ENCODE data around the gene OR8J1.
"Not testable (repeated sequence)": the region's sequence is repeated elsewhere in the genome, so short reads cannot be mapped to it uniquely, and the experiment has no call there.

OR8J1 gene

GRCh38 chr11:56353991-56354390, at the start of gene OR8J1:
Gene OR8J1, plus strand, starts transcription at chr11:56354291. Its CDS starts 5,956 bp downstream, at chr11:56360247.
- DNase-seq, result no peak

DNA sequence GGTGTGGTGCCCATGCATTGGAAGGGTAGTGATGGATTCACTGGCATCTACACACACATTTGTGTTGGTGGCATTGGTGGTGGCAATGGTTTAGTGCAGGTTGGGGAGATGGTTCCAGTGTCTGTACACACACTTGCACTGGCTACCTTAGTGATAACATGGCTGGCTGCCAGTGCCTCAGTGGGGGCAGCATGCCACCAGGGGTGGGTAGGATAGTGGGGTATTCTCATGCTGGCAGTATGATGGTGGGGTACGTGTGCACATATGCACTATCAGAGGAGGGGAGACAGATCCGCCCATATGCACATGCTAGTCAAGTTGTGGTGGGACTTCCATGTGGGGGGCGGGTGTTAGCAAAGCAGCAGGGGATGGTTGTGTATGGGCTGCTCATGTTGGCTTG, 46.3 kb upstream of the OR8J1 start:
- DNase-seq, result no peak

DNA sequence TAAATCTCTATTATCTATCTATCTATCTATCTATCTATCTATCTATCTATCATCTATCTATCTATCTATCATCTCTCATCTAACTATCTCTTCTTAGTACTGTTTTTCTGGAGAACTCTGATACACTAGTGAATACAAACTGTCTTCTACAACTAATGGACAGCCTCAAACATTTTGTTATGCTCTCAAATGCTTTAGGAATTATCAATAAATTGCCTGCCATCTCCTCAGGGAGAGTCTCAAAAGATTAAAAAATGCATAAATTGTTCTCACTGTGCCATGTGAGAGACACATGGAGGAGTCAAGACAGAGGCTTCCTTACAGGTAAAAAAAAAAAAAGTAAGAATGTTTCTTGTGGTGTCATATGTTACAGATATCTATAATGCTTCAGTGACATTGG, 39.2 kb upstream of the OR8J1 start, which contains the start of gene OR8K3:
Gene OR8K3, plus strand, starts transcription at position 301 of the 400 bp plus-strand sequence. CDS start 3,163 bp downstream, outside the sequence.
- no peak for DNase-seq

GRCh38 chr11:56331861-56332491, 22.1 kb upstream of the OR8J1 start:
- DNase-seq, result peak; percentile 0

DNA sequence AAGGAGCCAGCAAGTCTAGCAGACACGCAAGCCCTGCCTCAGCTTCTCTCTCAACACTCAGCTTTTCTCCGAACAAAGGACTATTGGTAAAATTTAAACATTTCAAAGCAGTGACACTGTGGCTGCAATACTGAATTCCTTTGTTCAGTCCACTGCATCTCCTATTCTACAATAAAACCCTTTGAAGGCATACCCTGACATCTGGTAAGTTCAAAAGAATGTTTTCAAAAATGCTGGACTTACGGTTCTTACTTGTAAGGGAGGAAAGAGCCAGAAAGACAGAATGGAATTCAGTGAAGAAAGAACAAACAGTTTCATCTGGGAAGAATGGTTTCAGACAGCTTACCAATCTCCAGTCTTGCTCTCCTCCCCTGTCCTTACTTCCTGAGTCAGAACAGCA, 20.9 kb upstream of the OR8J1 start:
- DNase-seq, result no peak

DNA sequence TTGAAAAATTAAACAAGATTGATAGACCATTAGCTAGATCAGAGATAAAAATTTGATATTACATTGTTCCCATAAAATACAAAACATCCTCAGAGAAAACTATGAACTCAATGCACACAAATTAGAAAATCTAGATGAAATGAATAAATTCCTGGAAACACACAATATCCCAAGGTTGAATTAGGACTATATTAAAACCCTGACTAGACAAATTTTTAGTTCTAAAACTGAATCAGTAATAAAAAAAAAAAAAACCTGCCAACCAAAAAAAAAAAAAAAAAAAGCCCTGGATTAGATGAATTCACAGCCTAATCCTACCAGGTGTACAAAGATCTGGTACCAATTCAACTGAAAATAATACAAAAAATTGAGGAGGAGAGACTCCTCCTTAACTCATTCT, 13.8 kb upstream of the OR8J1 start:
- DNase-seq, result no peak

- no peak for DNase-seq
Measured at GRCh38 chr11:56345739-56346138, 8.4 kb upstream of the OR8J1 start, which contains the start of gene OR8K1. Gene OR8K1, plus strand, starts transcription at chr11:56346039. Its CDS starts 0 bp downstream, at chr11:56346039.

DNA sequence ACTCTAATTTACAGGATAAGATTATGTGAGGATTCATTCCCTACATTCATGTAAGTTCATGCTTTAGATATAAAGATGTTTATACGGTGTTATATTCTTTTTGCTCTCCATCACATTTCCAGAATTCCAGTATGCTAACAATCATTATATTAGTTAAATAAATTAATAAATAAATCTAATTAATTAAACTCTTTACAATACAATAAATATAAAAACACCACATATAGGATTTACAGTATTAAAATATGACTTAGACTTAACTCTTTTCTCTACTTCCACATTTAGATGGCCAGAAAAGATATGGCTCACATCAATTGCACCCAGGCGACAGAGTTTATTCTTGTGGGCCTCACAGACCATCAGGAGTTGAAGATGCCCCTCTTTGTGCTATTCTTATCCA, 21.2 kb downstream of the OR8J1 start, which contains the start of gene OR8U1:
Gene OR8U1, plus strand, starts transcription at position 301 of the 400 bp plus-strand sequence. Its CDS starts 0 bp downstream, at position 301.
- DNase-seq, result no peak

DNA sequence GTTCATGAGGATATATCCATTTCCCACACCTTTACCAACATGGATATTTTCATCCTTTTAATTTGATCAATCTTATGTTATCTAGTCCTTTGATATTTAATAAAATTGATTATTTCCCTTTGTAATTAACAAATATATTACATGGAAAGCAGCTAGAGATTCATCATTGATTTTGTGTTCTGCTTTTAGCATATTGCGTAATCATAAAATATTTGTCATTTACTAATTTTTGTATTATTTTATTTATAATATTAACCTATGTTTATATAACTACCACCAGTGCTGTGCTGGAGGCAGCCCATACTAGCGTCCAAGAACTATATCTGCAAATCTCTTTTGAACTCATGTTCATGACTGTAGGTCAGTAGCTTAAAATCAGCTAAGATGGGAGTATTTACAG, 26.0 kb downstream of the OR8J1 start:
- DNase-seq, result no peak

GRCh38 chr11:56394381-56394780, 40.3 kb downstream of the OR8J1 start:
- no peak for DNase-seq

DNA sequence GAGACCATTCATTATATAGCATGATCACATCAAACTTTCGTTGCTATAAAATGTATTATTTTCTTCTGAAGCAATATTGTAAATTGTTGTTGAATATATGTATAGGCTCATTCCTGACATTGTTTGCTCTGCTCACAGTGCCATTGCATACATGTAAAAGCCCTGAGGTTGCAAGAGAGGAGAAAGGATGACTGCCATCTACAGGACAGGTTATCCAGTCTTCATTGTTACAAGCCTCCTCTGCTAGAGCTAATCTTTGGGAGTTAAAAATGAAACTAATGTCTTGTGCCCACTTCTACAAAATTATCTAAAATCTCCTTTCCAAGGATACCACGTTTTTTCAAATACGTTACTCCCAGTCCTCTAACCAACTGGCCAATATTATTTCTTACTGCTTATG, 42.0 kb downstream of the OR8J1 start:
- no peak for DNase-seq

- DNase-seq, result not testable (repeated sequence)
Measured at GRCh38 chr11:56401858-56402461, 47.9 kb downstream of the OR8J1 start.

- no peak for DNase-seq
Measured at GRCh38 chr11:56404393-56404792, 50.3 kb downstream of the OR8J1 start.

DNA sequence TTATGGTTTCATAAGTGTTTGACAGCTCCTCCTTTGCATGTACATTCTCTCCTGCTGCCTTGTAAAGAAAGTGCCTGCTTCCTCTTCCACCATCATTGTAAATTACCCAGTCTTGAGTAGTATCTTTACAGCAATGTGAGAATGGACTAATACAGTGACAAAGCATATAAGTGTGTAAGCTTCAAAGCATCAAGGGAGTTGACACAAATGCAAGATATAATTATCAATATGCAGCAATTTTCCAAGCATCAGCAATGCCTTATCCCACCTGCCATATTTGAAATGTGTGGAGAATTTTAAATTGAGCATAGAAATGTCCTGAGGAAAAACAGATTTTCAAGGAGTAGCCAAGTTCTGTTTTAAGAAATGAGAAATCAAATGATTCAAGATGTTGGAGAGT, 56.7 kb downstream of the OR8J1 start:
- DNase-seq, result no peak
